ENCODE data around the gene LMO3.

DNA sequence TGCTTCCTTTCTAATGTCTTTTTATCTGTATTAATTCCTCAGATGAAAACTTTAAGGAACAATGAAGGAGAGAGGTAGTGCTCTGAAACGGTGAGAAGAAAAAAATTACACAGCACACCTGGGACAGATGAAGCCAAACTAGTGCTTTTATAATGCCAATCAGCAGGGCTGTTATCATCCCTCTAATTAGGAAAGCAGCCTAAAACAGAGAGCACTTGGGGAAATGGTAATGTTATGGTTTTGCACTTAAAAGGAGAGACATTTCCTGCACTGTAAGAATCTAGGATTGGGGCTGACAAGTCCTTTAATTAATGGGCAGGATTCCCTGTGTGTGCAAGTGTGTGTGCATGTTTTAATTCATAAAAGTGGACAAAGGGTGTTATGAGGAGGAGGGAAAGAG, 4.8 kb upstream of the LMO3 start:
- TF ChIP-seq, protein P1, sequence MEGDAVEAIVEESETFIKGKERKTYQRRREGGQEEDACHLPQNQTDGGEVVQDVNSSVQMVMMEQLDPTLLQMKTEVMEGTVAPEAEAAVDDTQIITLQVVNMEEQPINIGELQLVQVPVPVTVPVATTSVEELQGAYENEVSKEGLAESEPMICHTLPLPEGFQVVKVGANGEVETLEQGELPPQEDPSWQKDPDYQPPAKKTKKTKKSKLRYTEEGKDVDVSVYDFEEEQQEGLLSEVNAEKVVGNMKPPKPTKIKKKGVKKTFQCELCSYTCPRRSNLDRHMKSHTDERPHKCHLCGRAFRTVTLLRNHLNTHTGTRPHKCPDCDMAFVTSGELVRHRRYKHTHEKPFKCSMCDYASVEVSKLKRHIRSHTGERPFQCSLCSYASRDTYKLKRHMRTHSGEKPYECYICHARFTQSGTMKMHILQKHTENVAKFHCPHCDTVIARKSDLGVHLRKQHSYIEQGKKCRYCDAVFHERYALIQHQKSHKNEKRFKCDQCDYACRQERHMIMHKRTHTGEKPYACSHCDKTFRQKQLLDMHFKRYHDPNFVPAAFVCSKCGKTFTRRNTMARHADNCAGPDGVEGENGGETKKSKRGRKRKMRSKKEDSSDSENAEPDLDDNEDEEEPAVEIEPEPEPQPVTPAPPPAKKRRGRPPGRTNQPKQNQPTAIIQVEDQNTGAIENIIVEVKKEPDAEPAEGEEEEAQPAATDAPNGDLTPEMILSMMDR (IDR thresholded peaks at IDR 0.05): no peak
- TF ChIP-seq POLR2A (IDR thresholded peaks at IDR 0.05): no peak

Measured in body of pancreas (tissue), 4 donors.